ENCODE data around the gene HYDIN. TPM values are rescaled to one million over a fixed set of nuclear protein-coding genes. Genes with fewer than 3 reads are reported as not detected.

Gene HYDIN
- total and polyA plus RNA-seq, 4 donors = 2.4 to 43.3 (median 18.9) TPM

DNA sequence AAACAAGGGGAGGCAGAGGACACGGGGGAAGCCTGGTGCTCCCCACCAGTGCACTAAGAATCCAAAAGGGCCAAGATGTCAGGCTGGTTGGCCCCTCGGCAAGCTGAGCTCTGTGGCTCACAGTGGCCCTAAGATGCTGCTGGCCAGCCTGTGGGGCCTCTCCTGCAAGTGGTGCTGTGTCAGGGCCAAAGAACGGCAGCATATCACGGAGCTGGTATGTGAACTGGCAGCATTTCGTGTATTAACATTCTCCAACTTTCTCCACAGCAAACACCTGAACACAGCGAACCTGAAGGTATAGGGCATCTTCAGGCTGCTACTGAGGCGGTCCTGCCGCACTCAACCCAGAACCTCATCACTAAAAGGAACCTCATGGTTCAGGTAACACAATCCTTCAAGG, 464.3 kb downstream of the HYDIN start:
- WGBS, 2 donors = 92 to 96% methylated on average over 8 of the region's 8 CpGs
- Histone ChIP-seq H3K9me3 (ENCODE audit: control insufficient read depth in 4 of 4, insufficient read depth in 3 of 4, low read length in 3 of 4) (no peaks in the 10 kb centered on the region), H3K4me3 (no peak overlapping the region), H3K9ac (ENCODE audit: insufficient read depth in 1 of 2, low read length in 2 of 2) (no peak overlapping the region), H3K36me3 (ENCODE audit: control insufficient read depth in 4 of 4, insufficient read depth in 4 of 4, low read length in 4 of 4) (peaks cover 0 to 41% (median 6%) of the 10 kb centered on the region in 4 donors), H3K27me3 (ENCODE audit: control insufficient read depth in 3 of 3, insufficient read depth in 3 of 3, low read length in 2 of 3) (no peaks in the 10 kb centered on the region), H3K4me1 (ENCODE audit: control insufficient read depth in 5 of 5, insufficient read depth in 5 of 5, low read length in 5 of 5) (peaks cover 0 to under 1% (median 0%) of the 10 kb centered on the region in 5 donors), H3K27ac (ENCODE audit: low read depth in 1 of 2, low read length in 1 of 2) (no peak overlapping the region)
- DNase-seq (no peak), ATAC-seq (ENCODE audit: insufficient read depth, low FRiP score) (no peak)
- TF ChIP-seq, protein P1, sequence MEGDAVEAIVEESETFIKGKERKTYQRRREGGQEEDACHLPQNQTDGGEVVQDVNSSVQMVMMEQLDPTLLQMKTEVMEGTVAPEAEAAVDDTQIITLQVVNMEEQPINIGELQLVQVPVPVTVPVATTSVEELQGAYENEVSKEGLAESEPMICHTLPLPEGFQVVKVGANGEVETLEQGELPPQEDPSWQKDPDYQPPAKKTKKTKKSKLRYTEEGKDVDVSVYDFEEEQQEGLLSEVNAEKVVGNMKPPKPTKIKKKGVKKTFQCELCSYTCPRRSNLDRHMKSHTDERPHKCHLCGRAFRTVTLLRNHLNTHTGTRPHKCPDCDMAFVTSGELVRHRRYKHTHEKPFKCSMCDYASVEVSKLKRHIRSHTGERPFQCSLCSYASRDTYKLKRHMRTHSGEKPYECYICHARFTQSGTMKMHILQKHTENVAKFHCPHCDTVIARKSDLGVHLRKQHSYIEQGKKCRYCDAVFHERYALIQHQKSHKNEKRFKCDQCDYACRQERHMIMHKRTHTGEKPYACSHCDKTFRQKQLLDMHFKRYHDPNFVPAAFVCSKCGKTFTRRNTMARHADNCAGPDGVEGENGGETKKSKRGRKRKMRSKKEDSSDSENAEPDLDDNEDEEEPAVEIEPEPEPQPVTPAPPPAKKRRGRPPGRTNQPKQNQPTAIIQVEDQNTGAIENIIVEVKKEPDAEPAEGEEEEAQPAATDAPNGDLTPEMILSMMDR (IDR thresholded peaks at IDR 0.05; ENCODE audit: control extremely low read depth, extremely low read depth) = no peak

DNA sequence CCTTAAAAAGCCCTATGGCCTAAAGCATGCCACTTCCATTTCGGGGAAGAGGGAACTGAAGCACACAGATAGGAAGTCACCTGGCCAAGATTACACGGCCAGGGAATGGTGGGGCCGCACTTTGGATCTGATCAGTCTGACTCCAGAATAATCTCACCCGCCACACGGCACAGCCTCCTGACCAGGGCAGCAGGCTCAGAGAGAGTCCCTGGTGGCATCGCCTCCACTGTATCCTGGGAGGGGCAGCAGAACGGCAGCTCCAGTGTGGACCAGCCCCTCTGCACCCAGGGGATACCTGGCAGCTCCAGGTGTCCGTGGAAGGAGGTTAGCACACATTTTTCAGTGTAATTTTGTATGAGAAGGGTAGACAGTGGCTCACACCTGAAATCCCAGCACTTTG, 465.0 kb downstream of the HYDIN start:
- 94 to 95% methylated on average over 8 of the region's 8 CpGs for WGBS, 2 donors
- Histone ChIP-seq H3K9me3 (ENCODE audit: control insufficient read depth in 4 of 4, insufficient read depth in 3 of 4, low read length in 3 of 4) (no peaks in the 10 kb centered on the region), H3K36me3 (ENCODE audit: control insufficient read depth in 4 of 4, insufficient read depth in 4 of 4, low read length in 4 of 4) (peaks cover under 1 to 45% (median 5%) of the 10 kb centered on the region in 4 donors), H3K9ac (ENCODE audit: insufficient read depth in 1 of 2, low read length in 2 of 2) (no peak overlapping the region), H3K4me1 (ENCODE audit: control insufficient read depth in 5 of 5, insufficient read depth in 5 of 5, low read length in 5 of 5) (no peaks in the 10 kb centered on the region), H3K27ac (ENCODE audit: low read depth in 1 of 2, low read length in 1 of 2) (no peak overlapping the region), H3K4me3 (no peak overlapping the region), H3K27me3 (ENCODE audit: control insufficient read depth in 3 of 3, insufficient read depth in 3 of 3, low read length in 2 of 3) (no peaks in the 10 kb centered on the region)
- TF ChIP-seq, protein P1 (IDR thresholded peaks at IDR 0.05; ENCODE audit: control extremely low read depth, extremely low read depth) = no peak
- ATAC-seq (ENCODE audit: insufficient read depth, low FRiP score) = no peak
- DNase-seq = no peak

DNA sequence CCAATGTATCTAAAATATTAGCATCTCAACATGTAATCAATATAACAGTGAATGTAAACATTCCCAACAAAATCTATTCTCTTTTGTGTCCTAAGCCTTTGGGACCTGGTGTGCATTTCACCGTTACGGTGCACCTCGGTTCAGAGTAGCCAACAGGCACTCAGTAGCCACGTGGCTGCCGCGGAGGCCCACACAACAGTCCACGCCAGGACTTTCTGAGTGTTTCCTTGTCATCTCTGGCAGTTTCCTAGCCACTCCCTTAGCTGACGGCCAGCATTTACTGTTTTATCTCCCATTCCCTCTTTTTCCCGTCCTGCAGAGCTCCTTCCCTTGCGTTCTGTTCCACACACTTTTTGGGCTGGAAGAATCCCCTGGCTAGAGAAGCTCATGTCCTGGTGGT, 465.9 kb downstream of the HYDIN start:
- 95% methylated on average over 10 of the region's 10 CpGs for WGBS, 2 donors
- Histone ChIP-seq H3K9ac (ENCODE audit: insufficient read depth in 1 of 2, low read length in 2 of 2) (no peak overlapping the region), H3K27me3 (ENCODE audit: control insufficient read depth in 3 of 3, insufficient read depth in 3 of 3, low read length in 2 of 3) (no peaks in the 10 kb centered on the region), H3K4me1 (ENCODE audit: control insufficient read depth in 5 of 5, insufficient read depth in 5 of 5, low read length in 5 of 5) (no peaks in the 10 kb centered on the region), H3K9me3 (ENCODE audit: control insufficient read depth in 4 of 4, insufficient read depth in 3 of 4, low read length in 3 of 4) (no peaks in the 10 kb centered on the region), H3K36me3 (ENCODE audit: control insufficient read depth in 4 of 4, insufficient read depth in 4 of 4, low read length in 4 of 4) (peaks cover 3 to 49% (median 6%) of the 10 kb centered on the region in 4 donors), H3K4me3 (no peak overlapping the region), H3K27ac (ENCODE audit: low read depth in 1 of 2, low read length in 1 of 2) (no peak overlapping the region)
- TF ChIP-seq, protein P1 (IDR thresholded peaks at IDR 0.05; ENCODE audit: control extremely low read depth, extremely low read depth) = no peak
- DNase-seq (no peak), ATAC-seq (ENCODE audit: insufficient read depth, low FRiP score) (no peak)

DNA sequence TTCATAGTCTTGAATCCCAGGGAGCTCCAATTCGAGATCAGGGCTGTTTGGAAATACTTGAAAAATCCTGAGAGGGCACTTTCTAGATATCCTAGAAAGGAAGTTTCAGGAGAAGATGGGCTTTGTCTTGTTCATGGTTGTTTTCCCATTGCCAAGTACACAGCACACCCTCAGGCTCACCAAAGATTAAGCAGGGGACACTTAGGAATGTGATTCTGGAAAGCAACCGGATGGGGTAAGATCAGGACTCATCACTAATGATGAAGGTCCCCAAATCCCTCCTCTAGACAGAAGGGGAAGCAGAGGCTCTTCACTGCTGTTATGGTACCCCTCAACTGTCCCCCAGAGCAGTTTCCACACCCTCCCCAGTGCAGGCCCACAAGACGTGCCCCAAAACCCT, 470.3 kb downstream of the HYDIN start:
- DNase-seq = no peak
- H3K9me3 ChIP-seq (ENCODE audit: control insufficient read depth in 4 of 4, insufficient read depth in 3 of 4, low read length in 3 of 4) = no peaks in the 10 kb centered on the region
- H3K9ac ChIP-seq (ENCODE audit: insufficient read depth in 1 of 2, low read length in 2 of 2) = no peak overlapping the region
- ATAC-seq (ENCODE audit: insufficient read depth, low FRiP score) = no peak
- H3K4me1 ChIP-seq (ENCODE audit: control insufficient read depth in 5 of 5, insufficient read depth in 5 of 5, low read length in 5 of 5) = no peaks in the 10 kb centered on the region
- H3K27ac ChIP-seq (ENCODE audit: low read depth in 1 of 2, low read length in 1 of 2) = no peak overlapping the region
- no peak overlapping the region for H3K4me3 ChIP-seq
- peaks cover 3 to 49% (median 10%) of the 10 kb centered on the region in 4 donors for H3K36me3 ChIP-seq (ENCODE audit: control insufficient read depth in 4 of 4, insufficient read depth in 4 of 4, low read length in 4 of 4)
- TF ChIP-seq, protein P1 (IDR thresholded peaks at IDR 0.05; ENCODE audit: control extremely low read depth, extremely low read depth) = no peak
- 82 to 83% methylated on average over 3 of the region's 3 CpGs for WGBS, 2 donors
- H3K27me3 ChIP-seq (ENCODE audit: control insufficient read depth in 3 of 3, insufficient read depth in 3 of 3, low read length in 2 of 3) = no peaks in the 10 kb centered on the region
